Midbrain (tissue), 1 donor: Measurements from ENCODE around the gene LGSN.
"Not testable (repeated sequence)": the region's sequence is repeated elsewhere in the genome, so short reads cannot be mapped to it uniquely, and the experiment has no call there.

ENCODE experiments used
- DNase-seq: peaks from one replicate; lab custom pipeline; 2025; lab: John Stamatoyannopoulos, UW

LGSN gene

GRCh38 chr6:63236398-63236817, 83.4 kb downstream of the LGSN start:
- DNase-seq, result no peak

GRCh38 chr6:63230511-63230910, 89.3 kb downstream of the LGSN start:
- not testable (repeated sequence) for DNase-seq

- not testable (repeated sequence) for DNase-seq
Measured at GRCh38 chr6:63230027-63230426, 89.8 kb downstream of the LGSN start.

- not testable (repeated sequence) for DNase-seq
Measured at GRCh38 chr6:63227928-63228894, 91.6 kb downstream of the LGSN start.

- DNase-seq, result not testable (repeated sequence)
Measured at GRCh38 chr6:63225987-63226386, 93.8 kb downstream of the LGSN start.
